Hepatocyte (in vitro differentiated cells): ENCODE results near the gene GADD45G.

Source experiments
- CTCF ChIP-seq: fragments of 200-600 bp; sonication (generic); IDR thresholded peaks from 2 replicates; pipeline ENCODE4 v1.5.1; 2016; ENCODE audit warnings: antibody characterized with exemption, mild to moderate bottlenecking; ENCODE audit not compliant: poor library complexity
- EZH2 ChIP-seq: fragments of 200-600 bp; sonication (generic); IDR thresholded peaks from 2 replicates; pipeline ENCODE4 v1.6.1; 2016; ENCODE audit warnings: antibody characterized with exemption, mild to moderate bottlenecking, borderline replicate concordance

- TF ChIP-seq EZH2 (no peak), CTCF (no peak)
These were observed 31.0 kb downstream of the GADD45G start for GRCh38 chr9:89635816-89636215.
